Tibial nerve (tissue), 4 donors: ENCODE data around the gene TMEM242. TPM values are rescaled to one million over a fixed set of nuclear protein-coding genes. Genes with fewer than 3 reads are reported as not detected.

Experiments
- DNase-seq, 2 donors: peaks; one replicate each; pipeline ENCODE4 v3.0.0-alpha.2; 2019; ENCODE audit warnings: low spot score in 2 of 2
- H3K27ac ChIP-seq, 4 donors: fragments of 200-600 bp; sonication (generic) in 3 of 4; one replicate each; pipeline ENCODE4 v1.5.1; 2017 to 2019; ENCODE audit warnings: mild to moderate bottlenecking in 1 of 4
- H3K27me3 ChIP-seq, 2 donors: fragments of 200-600 bp; sonication (generic) in 1 of 2; one replicate each; pipeline versions ENCODE4 v1.5.1 to v1.6.0; 2017 to 2019
- H3K36me3 ChIP-seq, 3 donors: fragments of 200-600 bp; sonication (generic); one replicate each; pipeline ENCODE4 v1.5.1; 2018 to 2019
- H3K4me1 ChIP-seq, 4 donors: fragments of 200-600 bp; sonication (generic) in 3 of 4; one replicate each; pipeline ENCODE4 v1.5.1; 2017 to 2019
- H3K4me3 ChIP-seq, 4 donors: fragments of 200-600 bp; sonication (generic) in 3 of 4; one replicate each; pipeline ENCODE4 v1.5.1; 2017 to 2019; ENCODE audit warnings: mild to moderate bottlenecking in 1 of 4, moderate library complexity in 1 of 4
- H3K9me3 ChIP-seq, 4 donors: fragments of 200-600 bp; sonication (generic) in 3 of 4; one replicate each; pipeline ENCODE4 v1.5.1; 2017 to 2019
- EP300 ChIP-seq, 2 donors: sonication (generic); formaldehyde crosslinking; IDR thresholded peaks; one replicate each; pipeline ENCODE4 v1.6.1; 2017; ENCODE audit warnings: antibody characterized with exemption in 2 of 2, mild to moderate bottlenecking in 1 of 2
- POLR2A ChIP-seq, 2 donors: fragments of 450-650 bp; IDR thresholded peaks; one replicate each; pipeline ENCODE4 v1.6.1; 2017; ENCODE audit warnings: antibody characterized with exemption in 2 of 2, mild to moderate bottlenecking in 2 of 2, moderate library complexity in 2 of 2
- WGBS, 2 donors: methylation state at CpG; one replicate each; pipeline ENCODE4 v1.1.5; 2018; 5-methylcytosine and 5-hydroxymethylcytosine counted together
- total RNA-seq, 4 donors: library from RNA; depleted of rRNA; stranded (reverse); fragments of >200 nt; gene quantifications; one replicate each; pipeline ENCODE4 v1.1.0, GENCODE V29; 2016
- TF ChIP-seq, protein P1 (sequence below), 5 experiments: fragments of 200-600 bp in 3 of 5; fragments of 450-650 bp in 2 of 5; sonication (generic) in 3 of 5; IDR thresholded peaks; one replicate each; pipeline ENCODE4 v1.5.1; 2016 to 2019; ENCODE audit warnings: antibody characterized with exemption in 5 of 5, mild to moderate bottlenecking in 3 of 5, moderate library complexity in 2 of 5

The TMEM242 gene
- total RNA-seq, 4 donors from 2014 or later = 4.9 to 8.2 (median 7.0) TPM

GRCh38 chr6:157287247-157287850 lies 36.0 kb downstream of the TMEM242 start:
- H3K4me1 ChIP-seq = no peaks in the 10 kb centered on the region
- WGBS, 2 donors = 69 to 79% methylated on average over 10 of the region's 10 CpGs

GRCh38 chr6:157285422-157285779 lies 37.9 kb downstream of the TMEM242 start:
- Histone ChIP-seq H3K27ac (no peak overlapping the region), H3K4me1 (no peaks in the 10 kb centered on the region), H3K4me3 (no peak overlapping the region), H3K36me3 (peaks cover 0 to 20% (median 0%) of the 10 kb centered on the region in 3 donors), H3K9me3 (no peaks in the 10 kb centered on the region), H3K27me3 (no peaks in the 10 kb centered on the region)
- TF ChIP-seq POLR2A (IDR thresholded peaks at IDR 0.05) (no peak), EP300 (IDR thresholded peaks at IDR 0.05) (no peak)
- TF ChIP-seq, protein P1, sequence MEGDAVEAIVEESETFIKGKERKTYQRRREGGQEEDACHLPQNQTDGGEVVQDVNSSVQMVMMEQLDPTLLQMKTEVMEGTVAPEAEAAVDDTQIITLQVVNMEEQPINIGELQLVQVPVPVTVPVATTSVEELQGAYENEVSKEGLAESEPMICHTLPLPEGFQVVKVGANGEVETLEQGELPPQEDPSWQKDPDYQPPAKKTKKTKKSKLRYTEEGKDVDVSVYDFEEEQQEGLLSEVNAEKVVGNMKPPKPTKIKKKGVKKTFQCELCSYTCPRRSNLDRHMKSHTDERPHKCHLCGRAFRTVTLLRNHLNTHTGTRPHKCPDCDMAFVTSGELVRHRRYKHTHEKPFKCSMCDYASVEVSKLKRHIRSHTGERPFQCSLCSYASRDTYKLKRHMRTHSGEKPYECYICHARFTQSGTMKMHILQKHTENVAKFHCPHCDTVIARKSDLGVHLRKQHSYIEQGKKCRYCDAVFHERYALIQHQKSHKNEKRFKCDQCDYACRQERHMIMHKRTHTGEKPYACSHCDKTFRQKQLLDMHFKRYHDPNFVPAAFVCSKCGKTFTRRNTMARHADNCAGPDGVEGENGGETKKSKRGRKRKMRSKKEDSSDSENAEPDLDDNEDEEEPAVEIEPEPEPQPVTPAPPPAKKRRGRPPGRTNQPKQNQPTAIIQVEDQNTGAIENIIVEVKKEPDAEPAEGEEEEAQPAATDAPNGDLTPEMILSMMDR (IDR thresholded peaks at IDR 0.05) = no peak
- WGBS, 2 donors = 79 to 92% methylated on average over 5 of the region's 5 CpGs
- DNase-seq = no peak

More at GRCh38 chr6:157287247-157287850, 36.0 kb downstream of the TMEM242 start:
- Histone ChIP-seq H3K36me3 (peaks cover 0 to 40% (median 0%) of the 10 kb centered on the region in 3 donors), H3K4me3 (no peak overlapping the region), H3K9me3 (no peaks in the 10 kb centered on the region), H3K27ac (no peak overlapping the region), H3K27me3 (no peaks in the 10 kb centered on the region)
- TF ChIP-seq EP300 (IDR thresholded peaks at IDR 0.05) (no peak), POLR2A (IDR thresholded peaks at IDR 0.05) (no peak)
- TF ChIP-seq, protein P1 (IDR thresholded peaks at IDR 0.05) = no peak
- DNase-seq = no peak

DNA sequence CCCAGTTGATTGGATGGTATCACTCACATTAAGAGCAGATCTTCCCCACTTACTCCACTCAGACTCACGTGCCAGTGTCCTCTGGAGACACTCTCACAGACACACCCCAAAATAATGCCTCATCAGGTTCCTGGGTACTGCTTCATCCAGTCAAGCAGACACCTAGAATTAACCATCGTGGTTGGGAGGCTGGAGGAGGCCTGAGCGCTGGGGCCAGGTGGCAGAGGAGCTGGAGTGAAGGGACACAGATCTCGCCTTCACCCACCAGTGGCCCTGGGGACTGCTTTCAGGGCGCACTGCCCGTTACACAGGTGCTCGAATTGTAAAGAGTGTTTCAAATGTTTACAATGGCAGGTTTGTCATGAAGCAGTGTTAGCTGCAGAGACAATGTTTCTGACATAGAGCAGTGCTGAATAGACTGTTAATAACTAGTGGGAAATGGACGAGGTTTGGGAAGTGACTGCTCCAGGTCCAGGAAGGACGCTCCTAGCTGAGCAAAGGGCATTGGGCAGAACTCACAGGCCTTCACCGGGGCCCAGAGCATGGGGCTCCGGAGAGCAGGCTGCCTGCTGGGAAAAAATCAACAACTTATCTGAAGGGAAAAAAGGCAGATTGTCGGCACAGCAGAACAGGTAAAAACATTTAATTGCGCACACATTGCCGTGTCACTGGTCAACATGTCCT lies 38.4 kb downstream of the TMEM242 start:
- Histone ChIP-seq H3K4me1 (no peaks in the 10 kb centered on the region), H3K9me3 (no peaks in the 10 kb centered on the region), H3K27me3 (no peaks in the 10 kb centered on the region), H3K36me3 (peaks cover 0 to 15% (median 0%) of the 10 kb centered on the region in 3 donors), H3K4me3 (no peak overlapping the region), H3K27ac (no peak overlapping the region)
- DNase-seq = no peak
- WGBS, 2 donors = 78 to 87% methylated on average over 14 of the region's 14 CpGs
- TF ChIP-seq EP300 (IDR thresholded peaks at IDR 0.05) (no peak), POLR2A (IDR thresholded peaks at IDR 0.05) (no peak)
- TF ChIP-seq, protein P1 (IDR thresholded peaks at IDR 0.05) = no peak

DNA sequence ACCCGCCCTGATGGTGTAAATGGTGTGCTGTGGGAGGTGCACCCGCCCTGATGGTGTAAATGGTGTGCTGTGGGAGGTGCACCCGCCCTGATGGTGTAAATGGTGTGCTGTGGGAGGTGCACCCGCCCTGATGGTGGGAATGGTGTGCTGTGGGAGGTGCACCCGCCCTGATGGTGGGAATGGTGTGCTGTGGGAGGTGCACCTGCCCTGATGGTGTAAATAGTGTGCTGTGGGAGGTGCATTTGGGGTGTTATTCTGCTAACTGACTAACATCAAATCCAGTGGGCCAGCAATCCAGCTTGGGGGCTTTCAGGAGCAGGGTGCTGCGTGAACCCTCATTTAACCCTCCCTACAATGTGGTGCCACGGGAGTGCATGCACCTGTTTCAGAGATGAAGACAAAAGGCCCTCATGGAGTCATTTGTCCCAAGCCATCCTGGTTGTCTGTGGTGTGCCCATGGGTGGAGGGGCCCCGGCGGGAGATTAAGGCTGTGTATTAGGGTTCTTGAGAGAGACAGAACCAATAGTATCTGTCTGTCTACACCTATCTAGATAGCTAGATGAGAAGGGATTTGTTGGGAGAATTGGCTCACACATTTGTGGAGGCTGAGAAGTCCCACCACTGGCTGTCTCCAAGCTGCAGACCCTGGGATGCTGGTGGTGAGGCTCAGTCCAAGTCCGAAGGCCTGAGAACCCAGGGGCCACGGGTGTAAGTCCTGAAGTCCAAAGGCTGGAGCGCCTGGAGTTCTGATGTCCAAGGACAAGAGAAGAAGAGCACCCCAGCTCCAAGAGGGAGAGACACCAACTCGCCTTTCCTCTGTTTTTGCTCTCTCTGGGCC lies 39.2 kb downstream of the TMEM242 start:
- no peaks in the 10 kb centered on the region for H3K9me3 ChIP-seq
- H3K27ac ChIP-seq = no peak overlapping the region
- no peaks in the 10 kb centered on the region for H3K4me1 ChIP-seq
- no peak overlapping the region for H3K4me3 ChIP-seq
- H3K27me3 ChIP-seq = no peaks in the 10 kb centered on the region
- TF ChIP-seq EP300 (IDR thresholded peaks at IDR 0.05) (no peak), POLR2A (IDR thresholded peaks at IDR 0.05) (no peak)
- TF ChIP-seq, protein P1 (IDR thresholded peaks at IDR 0.05) = no peak
- 89 to 96% methylated on average over 9 to 10 of the region's 13 CpGs for WGBS, 2 donors
- DNase-seq = no peak
- H3K36me3 ChIP-seq = peaks cover 0 to 11% (median 0%) of the 10 kb centered on the region in 3 donors
